ENCODE data around the gene ARL16. TPM values are rescaled to one million over a fixed set of nuclear protein-coding genes. Genes with fewer than 3 reads are reported as not detected.

The ARL16 gene
- total RNA-seq, 4 donors from 2014 or later = 22.1 to 37.9 (median 34.3) TPM

DNA sequence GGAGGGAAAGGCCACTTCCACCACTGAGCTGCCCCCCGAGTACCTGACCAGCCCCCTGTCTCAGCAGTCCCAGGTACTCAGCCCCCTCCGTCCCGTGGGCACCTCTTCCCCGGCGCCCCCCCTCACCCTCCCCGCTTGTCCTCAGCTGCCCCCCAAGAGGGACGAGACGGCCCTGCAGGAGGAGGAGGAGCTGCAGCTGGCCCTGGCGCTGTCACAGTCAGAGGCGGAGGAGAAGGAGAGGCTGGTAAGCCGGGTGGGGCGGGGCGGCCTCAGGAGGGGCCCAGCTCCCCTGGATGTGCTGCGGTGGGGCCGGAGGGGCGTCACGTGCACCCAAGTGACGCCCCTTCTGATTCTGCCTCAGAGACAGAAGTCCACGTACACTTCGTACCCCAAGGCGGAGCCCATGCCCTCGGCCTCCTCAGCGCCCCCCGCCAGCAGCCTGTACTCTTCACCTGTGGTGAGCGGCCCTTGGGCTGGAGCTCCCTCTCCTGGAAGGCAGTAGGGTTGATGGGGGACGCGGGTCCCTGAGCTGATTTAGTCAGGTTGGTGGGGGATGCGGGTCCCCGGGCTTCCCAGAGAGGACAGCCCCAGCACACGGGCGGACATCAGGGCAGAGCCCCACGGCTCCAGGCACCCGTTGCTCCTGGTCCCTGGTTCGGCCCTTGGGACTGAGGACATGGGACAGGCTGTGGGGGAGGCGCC lies 10.1 kb upstream of the ARL16 start:
- DNase-seq (ENCODE audit: low spot score in 2 of 2) = no peak
- peaks cover 10 to 100% (median 39%) of the 10 kb centered on the region in 3 donors for H3K36me3 ChIP-seq
- H3K4me3 ChIP-seq = no peak overlapping the region
- H3K9me3 ChIP-seq = no peaks in the 10 kb centered on the region
- WGBS, 2 donors = 86 to 93% methylated on average over 11 to 35 of the region's 35 CpGs
- no peaks in the 10 kb centered on the region for H3K4me1 ChIP-seq
- TF ChIP-seq, protein P1, sequence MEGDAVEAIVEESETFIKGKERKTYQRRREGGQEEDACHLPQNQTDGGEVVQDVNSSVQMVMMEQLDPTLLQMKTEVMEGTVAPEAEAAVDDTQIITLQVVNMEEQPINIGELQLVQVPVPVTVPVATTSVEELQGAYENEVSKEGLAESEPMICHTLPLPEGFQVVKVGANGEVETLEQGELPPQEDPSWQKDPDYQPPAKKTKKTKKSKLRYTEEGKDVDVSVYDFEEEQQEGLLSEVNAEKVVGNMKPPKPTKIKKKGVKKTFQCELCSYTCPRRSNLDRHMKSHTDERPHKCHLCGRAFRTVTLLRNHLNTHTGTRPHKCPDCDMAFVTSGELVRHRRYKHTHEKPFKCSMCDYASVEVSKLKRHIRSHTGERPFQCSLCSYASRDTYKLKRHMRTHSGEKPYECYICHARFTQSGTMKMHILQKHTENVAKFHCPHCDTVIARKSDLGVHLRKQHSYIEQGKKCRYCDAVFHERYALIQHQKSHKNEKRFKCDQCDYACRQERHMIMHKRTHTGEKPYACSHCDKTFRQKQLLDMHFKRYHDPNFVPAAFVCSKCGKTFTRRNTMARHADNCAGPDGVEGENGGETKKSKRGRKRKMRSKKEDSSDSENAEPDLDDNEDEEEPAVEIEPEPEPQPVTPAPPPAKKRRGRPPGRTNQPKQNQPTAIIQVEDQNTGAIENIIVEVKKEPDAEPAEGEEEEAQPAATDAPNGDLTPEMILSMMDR (IDR thresholded peaks at IDR 0.05) = no peak
- TF ChIP-seq EP300 (IDR thresholded peaks at IDR 0.05) = no peak
- TF ChIP-seq POLR2A (IDR thresholded peaks at IDR 0.05) = no peak
- no peaks in the 10 kb centered on the region for H3K27me3 ChIP-seq
- H3K27ac ChIP-seq = no peak overlapping the region

DNA sequence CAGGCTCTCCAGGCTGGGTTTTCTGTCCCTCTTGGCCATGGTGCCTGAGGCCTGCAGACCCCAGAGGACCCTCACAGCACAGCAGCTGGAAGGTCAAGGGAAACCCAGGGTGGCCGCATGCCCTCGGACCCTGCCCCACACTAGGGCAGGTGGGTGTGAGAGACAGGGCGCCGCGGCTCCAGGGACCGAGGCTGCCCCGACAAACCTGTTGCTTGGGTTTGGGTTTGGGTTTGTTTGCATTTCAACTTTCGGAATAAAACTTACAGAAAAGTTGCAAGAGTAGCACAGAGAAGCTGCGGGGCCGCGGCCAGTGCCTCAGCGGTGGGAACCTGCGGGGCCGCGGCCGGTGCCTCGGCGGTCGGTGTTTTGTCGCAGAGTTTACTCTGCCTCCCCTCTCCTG lies 8.0 kb upstream of the ARL16 start:
- 94 to 95% methylated on average over 20 of the region's 20 CpGs for WGBS, 2 donors
- DNase-seq (ENCODE audit: low spot score in 2 of 2) = no peak
- Histone ChIP-seq H3K27ac (no peak overlapping the region), H3K27me3 (no peaks in the 10 kb centered on the region), H3K4me3 (no peak overlapping the region), H3K36me3 (peaks cover 10 to 100% (median 53%) of the 10 kb centered on the region in 3 donors), H3K9me3 (no peaks in the 10 kb centered on the region), H3K4me1 (peaks cover 0 to under 1% (median 0%) of the 10 kb centered on the region in 4 donors)
- TF ChIP-seq, protein P1 (IDR thresholded peaks at IDR 0.05) = no peak
- TF ChIP-seq EP300 (IDR thresholded peaks at IDR 0.05) (no peak), POLR2A (IDR thresholded peaks at IDR 0.05) (no peak)

DNA sequence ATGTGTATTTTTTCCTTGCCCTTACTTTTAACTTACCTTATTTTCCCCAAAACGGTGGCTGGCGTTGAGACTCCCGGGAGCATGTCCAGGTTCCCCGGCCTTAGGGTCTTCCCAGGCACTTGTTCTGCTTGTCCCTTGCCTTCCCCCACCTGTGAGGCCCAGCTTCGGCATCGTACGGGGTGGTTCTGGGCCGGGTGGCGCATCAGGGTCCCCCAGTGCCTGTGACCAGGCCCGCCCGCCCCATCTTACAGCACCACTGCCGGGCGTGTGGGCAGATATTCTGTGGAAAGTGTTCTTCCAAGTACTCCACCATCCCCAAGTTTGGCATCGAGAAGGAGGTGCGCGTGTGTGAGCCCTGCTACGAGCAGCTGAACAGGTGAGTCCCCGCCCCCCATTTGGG lies 7.6 kb upstream of the ARL16 start:
- WGBS, 2 donors = 88 to 92% methylated on average over 14 to 18 of the region's 18 CpGs
- DNase-seq (ENCODE audit: low spot score in 2 of 2) = no peak
- no peak overlapping the region for H3K27ac ChIP-seq
- H3K27me3 ChIP-seq = no peaks in the 10 kb centered on the region
- H3K4me3 ChIP-seq = no peak overlapping the region
- peaks cover 8 to 100% (median 53%) of the 10 kb centered on the region in 3 donors for H3K36me3 ChIP-seq
- TF ChIP-seq EP300 (IDR thresholded peaks at IDR 0.05) (no peak), POLR2A (IDR thresholded peaks at IDR 0.05) (no peak)
- TF ChIP-seq, protein P1 (IDR thresholded peaks at IDR 0.05) = no peak
- H3K9me3 ChIP-seq = no peaks in the 10 kb centered on the region
- H3K4me1 ChIP-seq = peaks cover 0 to 5% (median 0%) of the 10 kb centered on the region in 4 donors

DNA sequence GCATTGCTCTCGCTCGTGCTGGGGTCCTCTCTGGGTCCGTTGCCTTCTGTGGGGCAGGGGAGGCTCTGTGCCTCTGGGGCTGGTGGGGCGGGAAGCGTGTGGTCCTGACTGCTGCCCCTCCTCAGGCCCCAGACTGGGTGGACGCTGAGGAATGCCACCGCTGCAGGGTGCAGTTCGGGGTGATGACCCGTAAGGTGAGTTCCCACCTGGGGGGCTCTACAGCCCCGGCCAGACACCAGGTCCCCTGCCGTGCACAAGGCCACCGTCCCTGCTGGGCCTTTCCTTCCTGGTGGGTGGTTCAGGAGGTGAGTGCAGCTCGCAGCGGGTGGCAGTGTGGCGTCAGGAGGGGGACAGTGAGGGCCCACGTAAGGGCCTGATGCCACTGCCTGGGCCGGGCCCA lies 7.0 kb upstream of the ARL16 start:
- TF ChIP-seq POLR2A (IDR thresholded peaks at IDR 0.05) = no peak
- TF ChIP-seq EP300 (IDR thresholded peaks at IDR 0.05) = no peak
- TF ChIP-seq, protein P1 (IDR thresholded peaks at IDR 0.05) = no peak
- H3K36me3 ChIP-seq = peaks cover 7 to 97% (median 55%) of the 10 kb centered on the region in 3 donors

DNA sequence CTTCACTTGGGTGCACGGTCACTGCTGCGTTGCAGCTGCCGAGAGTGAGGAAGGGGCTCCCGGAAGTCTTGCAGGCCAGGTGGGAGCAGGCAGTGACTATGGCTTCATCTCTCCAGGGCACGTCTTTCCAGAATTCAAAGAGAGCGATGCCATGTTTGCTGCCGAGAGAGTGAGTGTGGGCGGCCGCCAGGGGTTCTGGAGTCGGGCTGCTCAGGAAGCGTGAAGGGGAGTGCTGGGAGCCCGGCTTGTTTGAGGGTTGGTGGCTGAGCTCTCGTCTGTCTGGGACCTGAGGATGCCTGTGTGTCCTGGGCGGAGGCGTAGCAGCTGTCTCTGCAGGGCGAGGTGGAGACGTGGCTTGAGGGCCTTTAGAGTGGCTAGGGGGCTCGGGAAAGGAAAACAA lies 6.5 kb upstream of the ARL16 start:
- no peaks in the 10 kb centered on the region for H3K27me3 ChIP-seq
- 77 to 88% methylated on average over 15 to 18 of the region's 18 CpGs for WGBS, 2 donors
- peaks cover 0 to 16% (median 8%) of the 10 kb centered on the region in 4 donors for H3K4me1 ChIP-seq
- peaks cover 6 to 93% (median 55%) of the 10 kb centered on the region in 3 donors for H3K36me3 ChIP-seq
- no peak overlapping the region for H3K4me3 ChIP-seq
- no peak for DNase-seq (ENCODE audit: low spot score in 2 of 2)
- no peak overlapping the region for H3K27ac ChIP-seq
- H3K9me3 ChIP-seq = no peaks in the 10 kb centered on the region
- no peak for TF ChIP-seq EP300 (IDR thresholded peaks at IDR 0.05)

More for the DNA sequence above, 7.0 kb upstream of the ARL16 start:
- Histone ChIP-seq H3K27me3 (no peaks in the 10 kb centered on the region), H3K9me3 (no peaks in the 10 kb centered on the region), H3K4me1 (peaks cover 0 to 11% (median 3%) of the 10 kb centered on the region in 4 donors), H3K4me3 (no peak overlapping the region), H3K27ac (no peak overlapping the region)
- WGBS, 2 donors = 92 to 100% methylated on average over 2 to 14 of the region's 17 CpGs
- DNase-seq (ENCODE audit: low spot score in 2 of 2) = no peak

All from tibial nerve (tissue), 4 donors.